Endothelial cell of hepatic sinusoid (primary cell): ENCODE results near the gene FHOD3.
"Not testable (repeated sequence)": the region's sequence is repeated elsewhere in the genome, so short reads cannot be mapped to it uniquely, and the experiment has no call there.

ENCODE experiments used
- in situ Hi-C: cut with HindIII; loops from 2 replicates; pipeline ENCODE4 v1.10.0; 2017; ENCODE audit warnings: low sequenced_read_pairs

The FHOD3 gene

GRCh38 chr18:36533446-36534153, 236.1 kb downstream of the FHOD3 start:
- in situ Hi-C loops = no loop called here

- in situ Hi-C loops = no loop called here
These were observed 236.7 kb downstream of the FHOD3 start for GRCh38 chr18:36534154-36534688.

GRCh38 chr18:36535202-36535935, 237.9 kb downstream of the FHOD3 start:
- in situ Hi-C loops = no loop called here

GRCh38 chr18:36536426-36536825, 238.9 kb downstream of the FHOD3 start:
- in situ Hi-C loops = no loop called here

GRCh38 chr18:36537289-36537688, 239.8 kb downstream of the FHOD3 start:
- in situ Hi-C loops = no loop called here

- in situ Hi-C loops = no loop called here
These were observed 242.2 kb downstream of the FHOD3 start for GRCh38 chr18:36539674-36540231.

- in situ Hi-C loops = no loop called here
These were observed 245.5 kb downstream of the FHOD3 start for GRCh38 chr18:36543030-36543429.

- in situ Hi-C loops = no loop called here
These were observed 246.6 kb downstream of the FHOD3 start for GRCh38 chr18:36543991-36544725.

GRCh38 chr18:36545821-36546427, 248.4 kb downstream of the FHOD3 start:
- in situ Hi-C loops = no loop called here

GRCh38 chr18:36546876-36547275, 249.4 kb downstream of the FHOD3 start:
- in situ Hi-C loops = no loop called here

- in situ Hi-C loops = no loop called here
These were observed 250.0 kb downstream of the FHOD3 start for GRCh38 chr18:36547544-36547943.

- in situ Hi-C loops = not testable (repeated sequence)
These were observed 253.8 kb downstream of the FHOD3 start for GRCh38 chr18:36551274-36551673.

- in situ Hi-C loops = no loop called here
These were observed 260.7 kb downstream of the FHOD3 start for GRCh38 chr18:36558234-36558633.

- in situ Hi-C loops = no loop called here
These were observed 261.8 kb downstream of the FHOD3 start for GRCh38 chr18:36559149-36559857.

GRCh38 chr18:36560187-36560586, 262.7 kb downstream of the FHOD3 start:
- in situ Hi-C loops = no loop called here

- in situ Hi-C loops = no loop called here
These were observed 263.5 kb downstream of the FHOD3 start for GRCh38 chr18:36561046-36561445.

GRCh38 chr18:36564841-36565240, 267.3 kb downstream of the FHOD3 start:
- in situ Hi-C loops = no loop called here

GRCh38 chr18:36567800-36568199, 270.3 kb downstream of the FHOD3 start:
- in situ Hi-C loops = no loop called here

GRCh38 chr18:36568487-36568886, 271.0 kb downstream of the FHOD3 start:
- in situ Hi-C loops = no loop called here
